NCI-H510A (cell line): Measurements from ENCODE around the gene NXF2B.
"Not testable (repeated sequence)": the region's sequence is repeated elsewhere in the genome, so short reads cannot be mapped to it uniquely, and the experiment has no call there.

ENCODE experiments used
- DNase-seq: peaks from one replicate; lab custom pipeline; 2025; lab: John Stamatoyannopoulos, UW

The NXF2B gene

GRCh38 chrX:102439908-102440307 lies at the start of gene NXF2B:
NXF2B (minus strand) TSS chrX:102440008; CDS start chrX:102380036, 59,972 bp downstream.
- DNase-seq = not testable (repeated sequence)

GRCh38 chrX:102478765-102479164 lies 39.0 kb upstream of the NXF2B start:
- not testable (repeated sequence) for DNase-seq

GRCh38 chrX:102471762-102472220 lies 32.0 kb upstream of the NXF2B start, which contains the start of gene TCP11X2:
TCP11X2 (minus strand) TSS chrX:102471812.
- not testable (repeated sequence) for DNase-seq

- DNase-seq = not testable (repeated sequence)
Observed at GRCh38 chrX:102470215-102470614, 30.4 kb upstream of the NXF2B start.

- not testable (repeated sequence) for DNase-seq
Observed at GRCh38 chrX:102458615-102459014, 18.8 kb upstream of the NXF2B start.

- not testable (repeated sequence) for DNase-seq
Observed at GRCh38 chrX:102414493-102414892, 25.3 kb downstream of the NXF2B start.

- DNase-seq = no peak
Observed at GRCh38 chrX:102345916-102346315, 93.9 kb downstream of the NXF2B start.

- no peak for DNase-seq
Observed at GRCh38 chrX:102341867-102342266, 97.9 kb downstream of the NXF2B start.

- no peak for DNase-seq
Observed at GRCh38 chrX:102339312-102340298, 100.2 kb downstream of the NXF2B start.

GRCh38 chrX:102338162-102338561 lies 101.6 kb downstream of the NXF2B start:
- no peak for DNase-seq
